SK-N-MC (cell line): ENCODE data around the gene PTGDS.

Experiments used
- DNase-seq: peaks from one replicate; pipeline ENCODE4 v3.0.0-alpha.2; 2011; ENCODE audit warnings: low read depth, low spot score
- H3K27ac ChIP-seq: fragments of 200-600 bp; sonication (generic); 2 replicates; pipeline ENCODE4 v1.5.1; 2016; ENCODE audit warnings: mixed run types
- H3K36me3 ChIP-seq: fragments of 200-600 bp; sonication (generic); 2 replicates; pipeline ENCODE4 v1.6.1; 2017; ENCODE audit warnings: antibody characterized with exemption, low read length, mixed read lengths; ENCODE audit not compliant: insufficient read depth
- H3K4me3 ChIP-seq: fragments of 200-600 bp; sonication (generic); 2 replicates; pipeline ENCODE4 v1.5.1; 2016
- H3K9ac ChIP-seq: fragments of 200-600 bp; sonication (generic); 2 replicates; pipeline ENCODE4 v1.8.0; 2017; ENCODE audit warnings: mixed run types, mixed read lengths; ENCODE audit not compliant: insufficient read length
- H3K9me3 ChIP-seq: fragments of 200-600 bp; sonication (generic); 2 replicates; pipeline ENCODE4 v1.6.1; 2017; ENCODE audit warnings: low read depth, mild to moderate bottlenecking, antibody characterized with exemption, low read length, moderate library complexity, mixed read lengths
- EZH2 ChIP-seq: fragments of 200-600 bp; sonication (generic); IDR thresholded peaks from one replicate; pipeline ENCODE4 v1.6.1; 2017; ENCODE audit warnings: antibody characterized with exemption
- FOXP2 ChIP-seq: optimal IDR thresholded peaks from 2 replicates; pipeline ENCODE3; 2011; ENCODE audit warnings: mild to moderate bottlenecking, moderate library complexity; ENCODE audit not compliant: insufficient read depth; ENCODE audit errors: extremely low read length, control extremely low read depth
- POLR2AphosphoS5 ChIP-seq: IDR thresholded peaks from 2 replicates; pipeline ENCODE4 v1.6.1; 2012; ENCODE audit warnings: mild to moderate bottlenecking, low read depth, low read length, borderline replicate concordance

The PTGDS gene

GRCh38 chr9:136960938-136961275 is 16.4 kb upstream of the PTGDS start:
- H3K4me3 ChIP-seq, result no peak overlapping the region
- H3K27ac ChIP-seq, result no peak overlapping the region
- no peak for TF ChIP-seq POLR2AphosphoS5
- no peak for TF ChIP-seq EZH2
- no peak for TF ChIP-seq FOXP2

GRCh38 chr9:136961279-136962065 is 15.8 kb upstream of the PTGDS start:
- no peak overlapping the region for H3K27ac ChIP-seq
- H3K36me3 ChIP-seq, result no peaks in the 10 kb centered on the region
- H3K4me3 ChIP-seq, result no peak overlapping the region
- H3K9ac ChIP-seq, result no peak overlapping the region
- no peak for DNase-seq
- H3K9me3 ChIP-seq, result no peaks in the 10 kb centered on the region
- TF ChIP-seq FOXP2, result no peak
- no peak for TF ChIP-seq EZH2
- TF ChIP-seq POLR2AphosphoS5, result no peak

More at GRCh38 chr9:136960938-136961275, 16.4 kb upstream of the PTGDS start:
- Histone ChIP-seq H3K36me3 (no peaks in the 10 kb centered on the region), H3K9ac (no peak overlapping the region), H3K9me3 (no peaks in the 10 kb centered on the region)
- no peak for DNase-seq

- no peak overlapping the region for H3K9ac ChIP-seq
- TF ChIP-seq EZH2 (no peak), POLR2AphosphoS5 (no peak), FOXP2 (no peak)
- no peak overlapping the region for H3K27ac ChIP-seq
- no peak overlapping the region for H3K4me3 ChIP-seq
- no peaks in the 10 kb centered on the region for H3K9me3 ChIP-seq
- no peak for DNase-seq
- no peaks in the 10 kb centered on the region for H3K36me3 ChIP-seq
These were observed 15.1 kb upstream of the PTGDS start for GRCh38 chr9:136962163-136962562.

- Histone ChIP-seq H3K9ac (no peak overlapping the region), H3K36me3 (no peaks in the 10 kb centered on the region), H3K4me3 (no peak overlapping the region), H3K27ac (no peak overlapping the region), H3K9me3 (no peaks in the 10 kb centered on the region)
- TF ChIP-seq POLR2AphosphoS5, result no peak
- no peak for TF ChIP-seq EZH2
- TF ChIP-seq FOXP2, result no peak
- DNase-seq, result no peak
These were observed 14.5 kb upstream of the PTGDS start for GRCh38 chr9:136962701-136963248.

GRCh38 chr9:136963341-136963740 is 14.0 kb upstream of the PTGDS start:
- H3K9ac ChIP-seq, result no peak overlapping the region
- no peaks in the 10 kb centered on the region for H3K36me3 ChIP-seq
- no peak overlapping the region for H3K4me3 ChIP-seq
- TF ChIP-seq EZH2, result no peak
- no peak for TF ChIP-seq POLR2AphosphoS5
- TF ChIP-seq FOXP2, result no peak
- no peak overlapping the region for H3K27ac ChIP-seq
- no peaks in the 10 kb centered on the region for H3K9me3 ChIP-seq
- DNase-seq, result no peak

GRCh38 chr9:136963751-136964150 is 13.6 kb upstream of the PTGDS start:
- DNase-seq, result no peak
- H3K27ac ChIP-seq, result no peak overlapping the region
- no peak for TF ChIP-seq POLR2AphosphoS5
- no peak for TF ChIP-seq FOXP2
- no peak for TF ChIP-seq EZH2
- no peaks in the 10 kb centered on the region for H3K36me3 ChIP-seq
- no peak overlapping the region for H3K9ac ChIP-seq
- no peak overlapping the region for H3K4me3 ChIP-seq
- H3K9me3 ChIP-seq, result no peaks in the 10 kb centered on the region

- DNase-seq, result no peak
- TF ChIP-seq FOXP2, result no peak
- no peak for TF ChIP-seq EZH2
- no peak for TF ChIP-seq POLR2AphosphoS5
- no peak overlapping the region for H3K27ac ChIP-seq
- H3K36me3 ChIP-seq, result no peaks in the 10 kb centered on the region
- H3K9me3 ChIP-seq, result no peaks in the 10 kb centered on the region
- H3K4me3 ChIP-seq, result no peak overlapping the region
- no peak overlapping the region for H3K9ac ChIP-seq
These were observed 13.1 kb upstream of the PTGDS start for GRCh38 chr9:136964171-136964689.

GRCh38 chr9:136964833-136965422 is 12.4 kb upstream of the PTGDS start:
- no peaks in the 10 kb centered on the region for H3K36me3 ChIP-seq
- no peaks in the 10 kb centered on the region for H3K9me3 ChIP-seq
- no peak overlapping the region for H3K4me3 ChIP-seq
- no peak for TF ChIP-seq FOXP2
- TF ChIP-seq POLR2AphosphoS5, result no peak
- no peak for TF ChIP-seq EZH2
- no peak overlapping the region for H3K27ac ChIP-seq
- H3K9ac ChIP-seq, result no peak overlapping the region
- no peak for DNase-seq
